Measurements from ENCODE around the gene ZNF438.

ZNF438 gene

GRCh38 chr10:30862486-30862885 lies 169.2 kb downstream of the ZNF438 start:
- peak; percentile 38; the same call in 1 of the 2 replicates for TF ChIP-seq MYC (IDR thresholded peaks at IDR 0.05; ENCODE audit: low read depth, low read length)
- no peak for TF ChIP-seq CTCF (IDR thresholded peaks at IDR 0.05; ENCODE audit: low read depth, low read length)
- H3K4me3 ChIP-seq (ENCODE audit: low read depth, low read length) = peak overlapping the region; percentile 32
- peak; percentile 90 for DNase-seq (ENCODE audit: low read depth)

GRCh38 chr10:30861976-30862375 lies 169.7 kb downstream of the ZNF438 start:
- H3K4me3 ChIP-seq (ENCODE audit: low read depth, low read length) = peak overlapping the region; percentile 32
- TF ChIP-seq MAX (IDR thresholded peaks at IDR 0.05; ENCODE audit: low read depth, low read length) = no peak
- TF ChIP-seq CTCF (IDR thresholded peaks at IDR 0.05; ENCODE audit: low read depth, low read length) = no peak
- TF ChIP-seq POLR2A (IDR thresholded peaks at IDR 0.05; ENCODE audit: extremely low read depth, insufficient read length) = no peak
- TF ChIP-seq MYC (IDR thresholded peaks at IDR 0.05; ENCODE audit: low read depth, low read length) = no peak
- no peak for DNase-seq (ENCODE audit: low read depth)

GRCh38 chr10:30861221-30861620 lies 170.4 kb downstream of the ZNF438 start:
- TF ChIP-seq MAX (IDR thresholded peaks at IDR 0.05; ENCODE audit: low read depth, low read length) = no peak
- TF ChIP-seq CTCF (IDR thresholded peaks at IDR 0.05; ENCODE audit: low read depth, low read length) = no peak
- no peak for TF ChIP-seq MYC (IDR thresholded peaks at IDR 0.05; ENCODE audit: low read depth, low read length)
- TF ChIP-seq POLR2A (IDR thresholded peaks at IDR 0.05; ENCODE audit: extremely low read depth, insufficient read length) = no peak
- H3K4me3 ChIP-seq (ENCODE audit: low read depth, low read length) = no peak overlapping the region
- DNase-seq (ENCODE audit: low read depth) = peak; percentile 69

- TF ChIP-seq MAX (IDR thresholded peaks at IDR 0.05; ENCODE audit: low read depth, low read length) (no peak), POLR2A (IDR thresholded peaks at IDR 0.05; ENCODE audit: extremely low read depth, insufficient read length) (no peak), MYC (IDR thresholded peaks at IDR 0.05; ENCODE audit: low read depth, low read length) (no peak), CTCF (IDR thresholded peaks at IDR 0.05; ENCODE audit: low read depth, low read length) (no peak)
- H3K4me3 ChIP-seq (ENCODE audit: low read depth, low read length) = no peak overlapping the region
- DNase-seq (ENCODE audit: low read depth) = peak; percentile 21
Observed at GRCh38 chr10:30858499-30858898, 173.2 kb downstream of the ZNF438 start.

GRCh38 chr10:30857803-30858202 lies 173.9 kb downstream of the ZNF438 start:
- peak overlapping the region; percentile 73 for H3K4me3 ChIP-seq (ENCODE audit: low read depth, low read length)
- no peak for TF ChIP-seq MYC (IDR thresholded peaks at IDR 0.05; ENCODE audit: low read depth, low read length)
- no peak for TF ChIP-seq CTCF (IDR thresholded peaks at IDR 0.05; ENCODE audit: low read depth, low read length)
- peak; percentile 33; the same call in 1 of the 2 replicates for TF ChIP-seq MAX (IDR thresholded peaks at IDR 0.05; ENCODE audit: low read depth, low read length)
- peak; percentile 26 for TF ChIP-seq POLR2A (IDR thresholded peaks at IDR 0.05; ENCODE audit: extremely low read depth, insufficient read length)
- peak; percentile 92 for DNase-seq (ENCODE audit: low read depth)

GRCh38 chr10:30855131-30855530 lies 176.5 kb downstream of the ZNF438 start:
- no peak for TF ChIP-seq POLR2A (IDR thresholded peaks at IDR 0.05; ENCODE audit: extremely low read depth, insufficient read length)
- no peak for TF ChIP-seq MYC (IDR thresholded peaks at IDR 0.05; ENCODE audit: low read depth, low read length)
- no peak for TF ChIP-seq CTCF (IDR thresholded peaks at IDR 0.05; ENCODE audit: low read depth, low read length)
- no peak for TF ChIP-seq MAX (IDR thresholded peaks at IDR 0.05; ENCODE audit: low read depth, low read length)
- H3K4me3 ChIP-seq (ENCODE audit: low read depth, low read length) = peak overlapping the region; percentile 73
- DNase-seq (ENCODE audit: low read depth) = peak; percentile 52

Data from NB4 (cell line).